HCT116 (cell line): ENCODE data around the gene SAMHD1. TPM values are rescaled to one million over a fixed set of nuclear protein-coding genes. Genes with fewer than 3 reads are reported as not detected.
"Not testable (repeated sequence)": the region's sequence is repeated elsewhere in the genome, so short reads cannot be mapped to it uniquely, and the experiment has no call there.

ENCODE experiments used
- ATAC-seq: fragments of 200-7000 bp; cut with Tn5 transposase; 2 replicates; pipeline ENCODE4 v1.9.1; 2020; ENCODE audit warnings: mild to moderate bottlenecking, moderate library complexity
- BruUV-seq: library from RNA; stranded (reverse); fragments of 400-500 nt; replicated peaks from 2 replicates; lab custom pipeline; 2021; lab: Mats Ljungman, UMichigan
- CTCF ChIA-PET: fragments of 300-600 bp; sonication (Branson Sonifier 250); formaldehyde crosslinking; loops from one replicate; lab custom pipeline; 2021; ENCODE audit warnings: antibody characterized with exemption; lab: Charles Lee
- POLR2A ChIA-PET: fragments of 300-600, 350-600 bp; sonication (Branson Sonifier 250); formaldehyde crosslinking; loops from one replicate; lab custom pipeline; 2021; ENCODE audit warnings: antibody characterized with exemption; lab: Charles Lee
- RAD21 ChIA-PET, 2 experiments: fragments of 300-600 bp; sonication (Branson Sonifier 250); formaldehyde crosslinking; loops; one replicate each; lab custom pipeline; 2023; ENCODE audit warnings: low total read pairs in 2 of 2; ENCODE audit not compliant: uncharacterized antibody in 2 of 2, unreplicated experiment in 2 of 2, low non-redundant PET in 1 of 2; lab: Charles Lee
- DNase-seq: peaks from one replicate; pipeline ENCODE4 v3.0.0-alpha.2; 2010; ENCODE audit warnings: low read depth, low spot score
- H2AFZ ChIP-seq: fragments of 200-600 bp; shearing (Covaris generic), sonication (generic); 2 replicates; pipeline ENCODE4 v1.6.1; 2017; ENCODE audit warnings: low read depth, mixed run types, mixed read lengths, antibody characterized with exemption, low read length; ENCODE audit not compliant: poor library complexity, severe bottlenecking
- H3K27ac ChIP-seq: 2 replicates; pipeline ENCODE4 v1.5.1; 2012; ENCODE audit warnings: low read depth, low read length
- H3K27me3 ChIP-seq: fragments of 200-600 bp; sonication (generic); 2 replicates; pipeline ENCODE4 v1.6.1; 2016; ENCODE audit warnings: mixed run types, low read length, mixed read lengths; ENCODE audit not compliant: insufficient read depth
- H3K36me3 ChIP-seq, 2 experiments: fragments of 200-500 bp in 1 of 2; fragments of 200-600 bp in 1 of 2; sonication (Bioruptor generic) in 1 of 2; sonication (generic) in 1 of 2; 2 replicates each; pipeline versions ENCODE4 v1.5.1 to v1.6.1; 2014 to 2016; ENCODE audit warnings: low read length in 2 of 2, inconsistent platforms in 1 of 2, mixed read lengths in 1 of 2, mixed run types in 1 of 2; ENCODE audit not compliant: insufficient read depth in 2 of 2, control insufficient read depth in 1 of 2
- H3K4me1 ChIP-seq, 2 experiments: fragments of 200-600 bp in 1 of 2; sonication (generic) in 1 of 2; 2 replicates each; pipeline versions ENCODE4 v1.5.1 to v1.6.1; 2012 to 2017; ENCODE audit warnings: low read length in 2 of 2, inconsistent platforms in 1 of 2, mild to moderate bottlenecking in 1 of 2, mixed read lengths in 1 of 2, mixed run types in 1 of 2, moderate library complexity in 1 of 2; ENCODE audit not compliant: insufficient read depth in 2 of 2, control insufficient read depth in 1 of 2
- H3K4me2 ChIP-seq: fragments of 200-600 bp; sonication (generic); 2 replicates; pipeline ENCODE4 v1.6.1; 2017; ENCODE audit warnings: mixed run types, low read length, mixed read lengths
- H3K4me3 ChIP-seq, 2 experiments: fragments of 200-600 bp in 1 of 2; sonication (generic) in 1 of 2; replicated peaks in 1 of 2; 2 replicates each; pipeline ENCODE4 v1.5.1; 2011 to 2016; ENCODE audit warnings: low read length in 2 of 2, control low read depth in 1 of 2, low read depth in 1 of 2, mild to moderate bottlenecking in 1 of 2, mixed read lengths in 1 of 2, mixed run types in 1 of 2
- H3K79me2 ChIP-seq: fragments of 200-600 bp; sonication (generic); 2 replicates; pipeline ENCODE4 v1.6.1; 2017; ENCODE audit warnings: mild to moderate bottlenecking, mixed run types, low read length, moderate library complexity, mixed read lengths; ENCODE audit not compliant: insufficient read depth
- H3K9ac ChIP-seq: fragments of 200-600 bp; sonication (generic); 2 replicates; pipeline ENCODE4 v1.6.1; 2016; ENCODE audit warnings: low read length, mixed read lengths
- H3K9me2 ChIP-seq: fragments of 200-600 bp; sonication (generic), shearing (Covaris generic); 2 replicates; pipeline ENCODE4 v1.6.1; 2017; ENCODE audit warnings: mixed run types, mild to moderate bottlenecking, moderate library complexity; ENCODE audit not compliant: insufficient read depth
- H3K9me3 ChIP-seq, 2 experiments: fragments of 200-500 bp in 1 of 2; fragments of 200-600 bp in 1 of 2; sonication (Bioruptor generic) in 1 of 2; sonication (generic) in 1 of 2; 2 replicates each; pipeline ENCODE4 v1.6.1; 2014 to 2017; ENCODE audit warnings: low read length in 2 of 2, mixed read lengths in 2 of 2, inconsistent platforms in 1 of 2, low read depth in 1 of 2, mild to moderate bottlenecking in 1 of 2, mixed run types in 1 of 2, moderate library complexity in 1 of 2; ENCODE audit not compliant: control insufficient read depth in 1 of 2, insufficient read depth in 1 of 2
- H4K20me1 ChIP-seq: fragments of 200-600 bp; sonication (generic), shearing (Covaris generic); 2 replicates; pipeline ENCODE4 v1.6.1; 2017; ENCODE audit warnings: mixed run types, mild to moderate bottlenecking, moderate library complexity; ENCODE audit not compliant: insufficient read depth
- POLR2A ChIP-seq: IDR thresholded peaks from 2 replicates; pipeline ENCODE4 v1.7.0; 2011; ENCODE audit warnings: borderline replicate concordance; ENCODE audit not compliant: insufficient read depth, insufficient read length; ENCODE audit errors: extremely low read depth
- SP1 ChIP-seq: IDR thresholded peaks from 2 replicates; pipeline ENCODE4 v1.6.1; 2012; ENCODE audit warnings: low read depth
- intact Hi-C: fragments of 100-400 bp; cut with micrococcal nuclease; formaldehyde crosslinking; loops from 2 replicates; pipeline ENCODE4 v1.10.0; 2022
- total RNA-seq: library from RNA; stranded (reverse); gene quantifications from one replicate; pipeline ENCODE4 v1.2.1, GENCODE V29; 2021; ENCODE audit not compliant: unreplicated experiment
- TF ChIP-seq, protein P1 (sequence below): IDR thresholded peaks from 2 replicates; pipeline ENCODE4 v1.6.1; 2011; ENCODE audit warnings: mild to moderate bottlenecking, low read length, moderate library complexity; ENCODE audit not compliant: insufficient replicate concordance; ENCODE audit errors: extremely low read depth
- TF ChIP-seq, protein P2 (sequence below), 3 experiments: fragments of 200-600 bp in 1 of 3; sonication (generic) in 1 of 3; IDR thresholded peaks in 2 of 3; conservative IDR thresholded peaks in 1 of 3; 2 replicates each; pipeline ENCODE4 v1.5.1; 2012 to 2017; ENCODE audit warnings: low read depth in 2 of 3, low read length in 2 of 3, antibody characterized with exemption in 1 of 3, borderline replicate concordance in 1 of 3, control low read depth in 1 of 3, mild to moderate bottlenecking in 1 of 3, mixed read lengths in 1 of 3, mixed run types in 1 of 3, moderate library complexity in 1 of 3; ENCODE audit not compliant: insufficient read depth in 1 of 3

The SAMHD1 gene
- total RNA-seq, 1 experiment from 2014 or later, result 21.4 TPM

DNA sequence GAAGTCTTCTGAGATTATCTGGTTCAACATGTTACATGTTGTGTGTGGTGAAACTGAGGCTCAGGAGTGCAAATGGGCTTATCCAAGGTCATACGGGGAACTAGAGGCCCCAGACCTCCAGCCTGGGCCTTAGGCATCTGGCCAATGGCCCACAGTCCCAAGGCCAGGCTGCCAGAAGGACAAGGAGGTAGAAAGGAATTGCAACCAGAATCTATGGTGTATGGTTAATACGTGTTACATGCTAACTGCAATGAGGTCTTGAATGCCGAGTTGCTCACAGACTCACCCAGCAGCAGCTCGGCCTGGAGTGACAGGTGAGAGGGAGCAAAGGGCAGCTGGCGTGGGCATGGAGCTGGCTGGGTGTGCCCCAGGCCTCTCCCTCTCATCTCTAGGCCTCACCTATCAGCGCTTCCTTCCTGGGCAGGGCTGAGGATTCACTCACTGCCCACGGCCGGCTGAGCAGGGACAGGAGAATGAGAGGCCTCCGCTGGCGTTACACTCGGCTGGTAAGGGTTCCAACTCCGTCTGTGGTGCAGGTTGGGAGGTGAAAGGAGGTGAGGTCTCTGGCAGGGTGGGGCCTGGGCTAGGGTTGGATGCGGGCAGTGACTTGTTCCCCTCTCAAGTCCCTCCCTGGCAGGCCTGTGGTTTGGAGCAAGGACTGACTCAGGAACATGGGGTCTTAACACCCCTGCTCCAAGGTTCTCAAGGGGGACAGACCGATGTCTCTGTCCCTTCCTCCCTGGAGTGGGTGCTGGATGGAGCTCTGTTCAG lies 75.6 kb downstream of the SAMHD1 start, which contains the start of gene TLDC2 (continued):
- TF ChIP-seq, protein P1, sequence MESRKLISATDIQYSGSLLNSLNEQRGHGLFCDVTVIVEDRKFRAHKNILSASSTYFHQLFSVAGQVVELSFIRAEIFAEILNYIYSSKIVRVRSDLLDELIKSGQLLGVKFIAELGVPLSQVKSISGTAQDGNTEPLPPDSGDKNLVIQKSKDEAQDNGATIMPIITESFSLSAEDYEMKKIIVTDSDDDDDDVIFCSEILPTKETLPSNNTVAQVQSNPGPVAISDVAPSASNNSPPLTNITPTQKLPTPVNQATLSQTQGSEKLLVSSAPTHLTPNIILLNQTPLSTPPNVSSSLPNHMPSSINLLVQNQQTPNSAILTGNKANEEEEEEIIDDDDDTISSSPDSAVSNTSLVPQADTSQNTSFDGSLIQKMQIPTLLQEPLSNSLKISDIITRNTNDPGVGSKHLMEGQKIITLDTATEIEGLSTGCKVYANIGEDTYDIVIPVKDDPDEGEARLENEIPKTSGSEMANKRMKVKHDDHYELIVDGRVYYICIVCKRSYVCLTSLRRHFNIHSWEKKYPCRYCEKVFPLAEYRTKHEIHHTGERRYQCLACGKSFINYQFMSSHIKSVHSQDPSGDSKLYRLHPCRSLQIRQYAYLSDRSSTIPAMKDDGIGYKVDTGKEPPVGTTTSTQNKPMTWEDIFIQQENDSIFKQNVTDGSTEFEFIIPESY, result no peak
- TF ChIP-seq POLR2A (no peak), SP1 (no peak)
- TF ChIP-seq, protein P2, sequence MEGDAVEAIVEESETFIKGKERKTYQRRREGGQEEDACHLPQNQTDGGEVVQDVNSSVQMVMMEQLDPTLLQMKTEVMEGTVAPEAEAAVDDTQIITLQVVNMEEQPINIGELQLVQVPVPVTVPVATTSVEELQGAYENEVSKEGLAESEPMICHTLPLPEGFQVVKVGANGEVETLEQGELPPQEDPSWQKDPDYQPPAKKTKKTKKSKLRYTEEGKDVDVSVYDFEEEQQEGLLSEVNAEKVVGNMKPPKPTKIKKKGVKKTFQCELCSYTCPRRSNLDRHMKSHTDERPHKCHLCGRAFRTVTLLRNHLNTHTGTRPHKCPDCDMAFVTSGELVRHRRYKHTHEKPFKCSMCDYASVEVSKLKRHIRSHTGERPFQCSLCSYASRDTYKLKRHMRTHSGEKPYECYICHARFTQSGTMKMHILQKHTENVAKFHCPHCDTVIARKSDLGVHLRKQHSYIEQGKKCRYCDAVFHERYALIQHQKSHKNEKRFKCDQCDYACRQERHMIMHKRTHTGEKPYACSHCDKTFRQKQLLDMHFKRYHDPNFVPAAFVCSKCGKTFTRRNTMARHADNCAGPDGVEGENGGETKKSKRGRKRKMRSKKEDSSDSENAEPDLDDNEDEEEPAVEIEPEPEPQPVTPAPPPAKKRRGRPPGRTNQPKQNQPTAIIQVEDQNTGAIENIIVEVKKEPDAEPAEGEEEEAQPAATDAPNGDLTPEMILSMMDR (IDR thresholded peaks at IDR 0.05 in 2 of 3, conservative IDR thresholded peaks at IDR 0.05 in 1 of 3; ENCODE audit: borderline replicate concordance in 1 of 3, insufficient read depth in 1 of 3, low read depth in 2 of 3, low read length in 2 of 3), result no peak

DNA sequence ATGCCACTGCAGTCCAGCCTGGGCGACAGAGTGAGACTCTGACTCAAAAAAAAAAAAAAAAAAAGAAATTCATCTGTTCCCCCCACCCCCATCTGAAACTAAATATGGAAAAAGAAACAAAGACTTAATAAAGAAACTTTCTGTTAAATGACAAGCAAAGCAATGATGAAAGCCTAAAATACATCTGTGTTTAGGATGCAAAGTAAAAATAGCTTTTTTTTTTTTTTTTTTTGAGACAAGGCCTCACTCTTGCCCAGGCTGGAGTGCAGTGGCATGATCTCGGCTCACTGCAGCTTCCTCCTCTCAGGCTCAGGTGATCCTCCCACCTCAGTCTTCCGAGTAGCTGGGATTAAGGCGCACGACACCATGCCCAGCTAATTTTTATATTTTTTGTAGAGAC lies 76.4 kb downstream of the SAMHD1 start:
- H2AFZ ChIP-seq, H3K79me2 ChIP-seq, BruUV-seq, intact Hi-C loops, H3K9me2 ChIP-seq, H3K36me3 ChIP-seq, H3K27ac ChIP-seq, CTCF ChIA-PET, H3K4me2 ChIP-seq, H3K9me3 ChIP-seq, DNase-seq, H3K27me3 ChIP-seq, H4K20me1 ChIP-seq, H3K9ac ChIP-seq, ATAC-seq, H3K4me3 ChIP-seq: not testable (repeated sequence)
- peaks cover 0 to 23% of the 10 kb centered on the region in 2 experiments; a peak in 1 of 4 replicates for H3K4me1 ChIP-seq
- RAD21 ChIA-PET, result interaction anchor here in 1 of 2 experiments (0.7 kb wide), 1 partner anchor 145 kb away, joined by 4 read pairs; no protein-coding TSS in a partner anchor
- POLR2A ChIA-PET, result interaction anchor here (0.7 kb wide), 1 partner anchor 8 kb away, joined by 3 read pairs; no protein-coding TSS in a partner anchor
